Measurements from ENCODE around the gene F5.

GRCh38 chr1:169630006-169630405, 43.7 kb upstream of the F5 start, which contains the start of gene SELP:
- no peak for TF ChIP-seq CTCF (conservative IDR thresholded peaks at IDR 0.05; ENCODE audit: low read depth in 2 of 2)
- no peak for TF ChIP-seq REST (IDR thresholded peaks at IDR 0.05; ENCODE audit: unreplicated experiment)
- TF ChIP-seq CREB1 (CRISPR knock-in tag; IDR thresholded peaks at IDR 0.05; ENCODE audit: low read depth), result no peak
- no peak for TF ChIP-seq ZNF114 (CRISPR knock-in tag; IDR thresholded peaks at IDR 0.05)
- TF ChIP-seq POLR2AphosphoS5 (IDR thresholded peaks at IDR 0.05; ENCODE audit: low read depth), result no peak
